ENCODE measurements around the gene BCL2L14. TPM values are rescaled to one million over a fixed set of nuclear protein-coding genes. Genes with fewer than 3 reads are reported as not detected.
"Not testable (repeated sequence)": the region's sequence is repeated elsewhere in the genome, so short reads cannot be mapped to it uniquely, and the experiment has no call there.

The BCL2L14 gene
- total RNA-seq, 2 donors from 2014 or later: 6.3 to 14.5 TPM

GRCh38 chr12:12133259-12133658, 62.5 kb downstream of the BCL2L14 start:
- H3K27ac ChIP-seq: no peak overlapping the region
- H3K4me1 ChIP-seq: peaks cover 4% of the 10 kb centered on the region
- DNase-seq (no peak), ATAC-seq (no peak)
- 92 to 94% methylated on average over 3 of the region's 3 CpGs for WGBS, 2 donors
- H3K4me3 ChIP-seq: no peak overlapping the region
- peaks cover 0 to 6% of the 10 kb centered on the region in 2 donors for H3K36me3 ChIP-seq (replicated peaks in 1 of 2; ENCODE audit: insufficient read depth in 1 of 2, low read depth in 2 of 2)
- no peaks in the 10 kb centered on the region for H3K9me3 ChIP-seq
- no peak for TF ChIP-seq POLR2A (IDR thresholded peaks at IDR 0.05)
- TF ChIP-seq, protein P1, sequence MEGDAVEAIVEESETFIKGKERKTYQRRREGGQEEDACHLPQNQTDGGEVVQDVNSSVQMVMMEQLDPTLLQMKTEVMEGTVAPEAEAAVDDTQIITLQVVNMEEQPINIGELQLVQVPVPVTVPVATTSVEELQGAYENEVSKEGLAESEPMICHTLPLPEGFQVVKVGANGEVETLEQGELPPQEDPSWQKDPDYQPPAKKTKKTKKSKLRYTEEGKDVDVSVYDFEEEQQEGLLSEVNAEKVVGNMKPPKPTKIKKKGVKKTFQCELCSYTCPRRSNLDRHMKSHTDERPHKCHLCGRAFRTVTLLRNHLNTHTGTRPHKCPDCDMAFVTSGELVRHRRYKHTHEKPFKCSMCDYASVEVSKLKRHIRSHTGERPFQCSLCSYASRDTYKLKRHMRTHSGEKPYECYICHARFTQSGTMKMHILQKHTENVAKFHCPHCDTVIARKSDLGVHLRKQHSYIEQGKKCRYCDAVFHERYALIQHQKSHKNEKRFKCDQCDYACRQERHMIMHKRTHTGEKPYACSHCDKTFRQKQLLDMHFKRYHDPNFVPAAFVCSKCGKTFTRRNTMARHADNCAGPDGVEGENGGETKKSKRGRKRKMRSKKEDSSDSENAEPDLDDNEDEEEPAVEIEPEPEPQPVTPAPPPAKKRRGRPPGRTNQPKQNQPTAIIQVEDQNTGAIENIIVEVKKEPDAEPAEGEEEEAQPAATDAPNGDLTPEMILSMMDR (IDR thresholded peaks at IDR 0.05): no peak
- intact Hi-C loops (cut with DNase I): no loop called here
- H3K27me3 ChIP-seq: no peaks in the 10 kb centered on the region

GRCh38 chr12:12133785-12134184, 63.0 kb downstream of the BCL2L14 start:
- WGBS, 2 donors: 96% methylated on average over 5 of the region's 5 CpGs
- no peak for TF ChIP-seq POLR2A (IDR thresholded peaks at IDR 0.05)
- TF ChIP-seq, protein P1 (IDR thresholded peaks at IDR 0.05): no peak
- Histone ChIP-seq H3K27me3 (no peaks in the 10 kb centered on the region), H3K27ac (no peak overlapping the region), H3K4me1 (peaks cover 6% of the 10 kb centered on the region), H3K9me3 (no peaks in the 10 kb centered on the region), H3K36me3 (replicated peaks in 1 of 2; ENCODE audit: insufficient read depth in 1 of 2, low read depth in 2 of 2) (peaks cover 0 to 6% of the 10 kb centered on the region in 2 donors), H3K4me3 (no peak overlapping the region)
- DNase-seq: no peak
- intact Hi-C loops (cut with DNase I): no loop called here
- ATAC-seq: no peak

DNA sequence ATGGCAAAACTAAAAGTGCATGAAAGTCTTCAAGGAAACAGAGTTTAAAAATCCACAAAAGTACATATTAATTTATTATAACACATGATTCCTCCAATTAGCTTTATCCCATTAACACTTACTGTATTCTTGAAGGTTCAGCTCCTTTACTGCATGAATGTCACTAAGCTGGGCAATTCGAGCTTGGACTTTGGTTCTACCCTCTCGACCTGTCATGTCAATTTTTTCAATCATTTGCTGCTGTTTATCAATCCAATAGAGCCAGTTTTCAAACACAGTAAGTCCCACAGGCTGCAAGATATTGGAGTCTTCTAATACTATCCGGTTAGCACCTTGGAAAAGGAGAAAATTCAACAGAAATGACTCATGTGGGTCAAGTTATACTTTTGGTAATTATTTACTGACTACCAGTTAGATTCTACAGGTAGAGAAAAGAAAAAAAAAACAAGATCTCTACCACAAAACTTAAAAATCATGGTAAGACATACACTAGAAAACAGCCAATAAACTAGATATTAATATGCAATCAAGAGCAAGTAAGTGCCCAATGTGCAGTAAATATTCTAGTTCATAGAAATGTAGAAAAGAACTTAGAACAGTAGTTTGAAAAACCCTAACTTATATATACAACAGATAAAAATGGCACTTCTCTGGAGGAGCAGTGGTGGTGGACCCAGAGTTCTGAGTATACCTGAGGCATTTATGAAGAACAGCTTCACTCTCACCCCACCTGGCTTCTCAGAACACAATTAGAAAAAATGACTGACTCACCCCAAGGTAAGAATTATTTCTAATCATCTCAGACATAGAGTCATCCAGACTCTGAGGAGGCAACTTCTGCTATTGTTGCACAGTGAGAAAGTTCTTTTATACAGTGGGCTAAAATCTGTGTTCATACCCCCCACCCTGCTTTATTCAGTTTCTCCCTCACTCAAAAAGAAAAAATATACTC, 67.7 kb downstream of the BCL2L14 start:
- Histone ChIP-seq H3K4me1 (peaks cover 6% of the 10 kb centered on the region), H3K27me3 (no peaks in the 10 kb centered on the region), H3K36me3 (replicated peaks in 1 of 2; ENCODE audit: insufficient read depth in 1 of 2, low read depth in 2 of 2) (peaks cover 0 to 3% of the 10 kb centered on the region in 2 donors), H3K27ac (no peak overlapping the region), H3K9me3 (no peaks in the 10 kb centered on the region), H3K4me3 (no peak overlapping the region)
- 49 to 67% methylated on average over 3 of the region's 3 CpGs for WGBS, 2 donors
- intact Hi-C loops (cut with DNase I): no loop called here
- no peak for ATAC-seq
- no peak for DNase-seq
- no peak for TF ChIP-seq POLR2A (IDR thresholded peaks at IDR 0.05)
- TF ChIP-seq, protein P1 (IDR thresholded peaks at IDR 0.05): no peak

DNA sequence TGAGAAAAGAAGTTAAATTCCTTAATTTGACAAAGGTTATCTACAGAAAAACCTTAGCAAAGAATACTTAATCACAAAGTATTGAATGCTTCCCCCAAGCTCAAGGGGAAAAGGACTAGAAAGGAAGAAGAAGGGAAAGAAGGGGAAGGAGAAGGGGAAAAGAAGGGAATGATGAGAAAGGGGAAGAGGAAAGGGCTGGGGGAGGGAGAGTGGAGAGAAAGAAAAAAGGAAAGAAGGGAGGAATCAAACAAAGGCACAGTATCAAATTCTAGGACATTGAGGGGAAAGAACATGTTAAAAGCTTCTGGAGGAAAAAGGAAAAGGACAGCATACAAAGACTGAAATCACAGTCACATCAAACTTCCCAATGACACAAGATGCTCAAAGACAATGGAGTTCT, 70.3 kb downstream of the BCL2L14 start:
- Histone ChIP-seq H3K27ac (no peak overlapping the region), H3K9me3 (no peaks in the 10 kb centered on the region), H3K36me3 (replicated peaks in 1 of 2; ENCODE audit: insufficient read depth in 1 of 2, low read depth in 2 of 2) (no peaks in the 10 kb centered on the region), H3K4me1 (peaks cover 6% of the 10 kb centered on the region), H3K27me3 (no peaks in the 10 kb centered on the region), H3K4me3 (no peak overlapping the region)
- intact Hi-C loops (cut with DNase I): no loop called here
- TF ChIP-seq, protein P1 (IDR thresholded peaks at IDR 0.05): no peak
- TF ChIP-seq POLR2A (IDR thresholded peaks at IDR 0.05): no peak
- ATAC-seq (no peak), DNase-seq (no peak)

- H3K9me3 ChIP-seq; H3K27ac ChIP-seq; H3K27me3 ChIP-seq; DNase-seq; H3K4me3 ChIP-seq; intact Hi-C loops (cut with DNase I); H3K4me1 ChIP-seq; ATAC-seq; H3K36me3 ChIP-seq (replicated peaks in 1 of 2; ENCODE audit: insufficient read depth in 1 of 2, low read depth in 2 of 2): not testable (repeated sequence)
- WGBS, 2 donors: 30 to 31% methylated on average over 1 of the region's 1 CpG
These were observed 73.8 kb downstream of the BCL2L14 start for GRCh38 chr12:12144531-12144930.

Data from body of pancreas (tissue), 4 donors.